GM23248 (cell line): ENCODE results near the gene DPP10.

ENCODE experiments used
- EZH2 ChIP-seq: fragments of 200-600 bp; sonication (generic); IDR thresholded peaks from 2 replicates; pipeline ENCODE4 v1.6.1; 2018; ENCODE audit warnings: antibody characterized with exemption, mild to moderate bottlenecking; ENCODE audit not compliant: insufficient read depth, poor library complexity, severe bottlenecking
- EZH2phosphoT487 ChIP-seq: fragments of 200-600 bp; sonication (generic); IDR thresholded peaks from 2 replicates; pipeline ENCODE4 v1.6.1; 2018; ENCODE audit warnings: antibody characterized with exemption, moderate library complexity, mild to moderate bottlenecking, low read depth; ENCODE audit not compliant: insufficient read depth

DNA sequence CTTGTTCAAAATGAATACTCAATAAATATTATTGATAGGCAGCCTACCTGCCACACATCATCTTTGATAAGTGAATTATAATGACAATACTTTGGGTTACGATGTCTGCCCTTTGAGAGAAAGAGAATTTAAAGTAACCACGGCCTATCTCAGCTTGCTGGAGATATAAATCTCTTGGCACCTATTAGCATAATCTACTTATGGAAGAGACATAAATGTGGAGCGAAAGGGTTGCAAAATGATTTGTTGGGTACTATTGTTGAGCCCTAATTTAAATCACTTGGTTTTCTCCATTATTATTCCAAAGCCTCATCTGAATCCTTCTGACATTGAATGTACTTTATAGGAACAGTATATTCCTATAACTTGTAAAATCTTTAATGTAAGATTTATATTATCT is 520.1 kb downstream of the DPP10 start:
- TF ChIP-seq EZH2phosphoT487 (no peak), EZH2 (no peak)
